Activated CD8-positive, alpha-beta memory T cell treated with anti-CD3 and anti-CD28 coated beads, Interleukin-2, amount 50 U/mL, for 1 hour (primary cell): ENCODE measurements around the gene CLCN1.

ENCODE experiments used
- DNase-seq: peaks from one replicate; pipeline ENCODE4 v3.0.0-alpha.2; 2020; ENCODE audit errors: extremely low read depth

CLCN1 gene

DNA sequence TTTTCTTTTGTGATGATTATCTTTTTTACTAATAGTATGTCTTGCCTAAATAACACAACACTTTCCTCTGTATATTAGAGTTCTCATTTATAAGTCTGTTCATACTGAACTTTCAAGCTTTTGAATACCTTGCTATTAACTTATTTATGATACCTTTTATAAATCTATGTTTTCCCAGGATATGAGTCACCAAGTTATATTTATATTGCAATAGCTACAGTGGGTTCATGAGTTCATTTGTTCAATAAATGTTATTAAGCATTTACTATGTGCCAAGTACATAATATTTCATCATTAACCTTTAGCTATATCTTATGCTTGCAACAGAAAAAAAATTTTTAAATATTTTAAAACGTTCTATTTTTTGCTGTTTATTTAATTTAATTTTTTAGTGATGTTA lies 18.3 kb downstream of the CLCN1 start:
- DNase-seq, result no peak

GRCh38 chr7:143337216-143337615 lies 21.3 kb downstream of the CLCN1 start:
- DNase-seq, result no peak

- no peak for DNase-seq
Observed at GRCh38 chr7:143341842-143342241, 25.9 kb downstream of the CLCN1 start.

GRCh38 chr7:143343596-143343995 lies 27.7 kb downstream of the CLCN1 start:
- DNase-seq, result no peak

GRCh38 chr7:143345428-143345900 lies 29.6 kb downstream of the CLCN1 start:
- peak; percentile 13 for DNase-seq

DNA sequence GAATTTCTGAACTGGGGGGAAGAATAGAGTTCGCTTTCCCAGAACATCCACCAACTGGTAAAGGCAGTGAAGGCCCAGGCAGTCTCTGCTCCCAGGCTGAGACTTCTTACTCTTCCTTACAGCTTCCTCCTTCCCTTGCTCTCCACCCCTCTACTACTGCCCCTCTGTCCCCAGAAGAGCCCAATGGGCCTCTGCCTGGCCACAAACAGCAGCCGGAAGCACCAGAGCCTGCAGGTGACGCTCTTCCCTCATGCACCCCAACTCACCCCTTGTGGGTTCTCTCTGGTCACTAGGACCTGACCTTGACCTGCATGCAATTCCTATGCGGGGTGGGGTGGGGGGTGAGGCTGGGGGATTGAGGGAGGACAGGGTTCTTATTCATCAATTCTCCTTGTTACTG lies 30.1 kb downstream of the CLCN1 start:
- DNase-seq, result no peak

DNA sequence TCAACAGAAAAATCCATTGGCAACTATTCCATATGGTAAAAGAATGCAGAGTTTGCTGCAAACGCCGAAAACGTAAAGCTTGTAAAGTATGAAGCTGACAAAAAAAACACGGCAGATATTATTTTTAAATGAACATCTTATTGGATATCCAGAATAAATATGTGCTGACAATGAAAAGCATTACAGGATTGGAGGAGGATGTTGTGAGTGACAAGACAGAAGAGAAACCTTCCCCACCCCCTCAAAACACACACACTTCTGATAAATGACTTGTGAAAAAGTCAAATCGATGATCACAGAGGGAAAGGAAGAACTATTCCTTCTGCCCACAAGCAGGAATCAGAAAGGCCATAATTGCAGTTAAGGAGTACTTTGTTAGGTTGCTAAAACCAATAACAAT lies 32.0 kb downstream of the CLCN1 start:
- DNase-seq, result no peak

DNA sequence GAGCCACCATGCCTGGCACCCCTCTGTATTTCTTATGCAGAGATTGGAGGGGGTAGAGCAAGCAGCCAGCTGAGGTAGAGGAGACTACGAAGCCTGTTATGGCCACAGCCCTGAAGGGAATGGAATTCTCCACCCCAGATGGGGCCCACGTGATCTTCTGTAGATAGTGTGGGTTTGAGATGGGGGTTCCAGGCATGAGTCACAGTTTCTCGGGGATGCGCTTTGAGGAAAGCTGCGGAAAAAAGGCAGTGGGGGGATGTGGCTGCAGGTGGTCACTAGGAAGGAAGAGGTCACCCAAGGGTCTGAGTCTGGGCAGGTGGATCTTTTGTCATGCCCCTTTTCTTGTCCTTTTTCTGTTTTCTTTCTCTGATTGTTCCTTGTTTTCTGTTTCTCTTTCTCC lies 35.1 kb downstream of the CLCN1 start:
- DNase-seq, result no peak

DNA sequence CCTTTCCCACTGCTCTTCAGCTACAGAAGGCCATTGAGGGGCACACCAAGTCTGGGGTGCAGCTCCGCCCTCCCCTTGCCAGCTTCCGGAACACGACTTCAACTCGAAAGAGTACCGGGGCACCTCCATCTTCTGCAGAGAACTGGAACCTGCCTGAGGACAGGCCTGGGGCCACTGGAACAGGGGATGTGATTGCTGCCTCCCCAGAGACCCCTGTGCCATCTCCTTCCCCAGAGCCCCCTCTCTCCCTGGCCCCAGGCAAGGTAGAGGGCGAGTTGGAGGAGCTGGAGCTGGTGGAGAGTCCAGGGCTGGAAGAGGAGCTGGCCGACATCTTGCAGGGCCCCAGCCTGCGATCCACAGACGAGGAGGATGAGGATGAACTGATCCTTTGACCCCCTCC lies 35.7 kb downstream of the CLCN1 start:
- DNase-seq, result no peak

GRCh38 chr7:143352531-143353002 lies 36.7 kb downstream of the CLCN1 start:
- DNase-seq, result no peak

GRCh38 chr7:143354376-143354775 lies 38.5 kb downstream of the CLCN1 start:
- DNase-seq, result no peak

DNA sequence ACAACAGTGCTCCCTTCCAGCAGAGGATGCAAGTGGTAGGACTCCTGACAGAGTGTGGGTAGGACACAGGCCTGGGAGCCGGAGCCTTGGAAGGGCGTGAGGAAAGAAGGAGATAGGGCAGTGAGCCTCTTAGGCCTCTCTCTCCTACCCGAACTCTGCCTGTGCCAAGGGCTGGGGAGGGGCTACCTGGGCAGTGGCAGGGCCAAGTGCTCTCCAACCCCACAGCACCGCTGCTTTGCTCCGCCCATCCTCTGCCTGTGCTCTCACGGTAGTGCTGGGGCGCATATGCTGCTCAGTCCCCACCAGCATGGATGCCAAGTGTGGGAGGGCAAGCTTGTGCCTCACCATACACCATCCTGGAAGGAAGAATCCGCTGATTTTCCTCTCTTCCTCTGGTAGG lies 39.1 kb downstream of the CLCN1 start:
- no peak for DNase-seq

GRCh38 chr7:143355450-143356385 lies 39.8 kb downstream of the CLCN1 start:
- no peak for DNase-seq

DNA sequence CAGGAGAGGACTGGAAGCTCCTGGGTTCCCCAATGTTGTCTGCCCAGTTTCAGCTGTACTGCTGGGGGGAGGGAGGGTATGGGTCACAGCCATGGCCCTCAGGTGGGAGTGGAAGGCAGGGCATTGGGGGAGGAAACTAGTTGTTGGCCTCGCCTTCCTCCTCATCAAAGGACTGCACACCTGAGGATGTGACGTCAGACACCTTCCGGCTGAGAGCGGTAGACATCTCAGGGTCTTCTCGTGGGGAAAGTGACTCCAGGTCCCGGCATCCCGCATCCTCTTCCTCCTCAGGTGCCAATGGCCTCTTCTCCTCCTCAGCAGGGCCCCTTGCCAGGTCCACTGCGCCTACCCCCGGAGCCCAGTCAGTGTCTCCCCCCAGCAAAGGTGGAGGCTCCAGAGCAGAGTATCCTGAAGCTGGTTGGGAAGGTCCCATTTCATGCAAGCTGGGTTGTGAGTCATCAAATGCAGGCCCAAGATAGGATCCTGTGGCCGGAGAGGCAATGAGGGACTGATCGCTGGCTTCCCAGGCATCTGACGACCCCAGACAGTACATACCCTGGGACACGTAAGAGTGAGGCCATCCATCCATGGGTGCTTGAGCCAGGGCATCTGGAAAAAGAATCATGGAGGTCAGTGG lies 40.6 kb downstream of the CLCN1 start:
- DNase-seq, result no peak

- no peak for DNase-seq
Observed at GRCh38 chr7:143358626-143359025, 42.7 kb downstream of the CLCN1 start.

- no peak for DNase-seq
Observed at GRCh38 chr7:143359771-143360353, 44.0 kb downstream of the CLCN1 start.

DNA sequence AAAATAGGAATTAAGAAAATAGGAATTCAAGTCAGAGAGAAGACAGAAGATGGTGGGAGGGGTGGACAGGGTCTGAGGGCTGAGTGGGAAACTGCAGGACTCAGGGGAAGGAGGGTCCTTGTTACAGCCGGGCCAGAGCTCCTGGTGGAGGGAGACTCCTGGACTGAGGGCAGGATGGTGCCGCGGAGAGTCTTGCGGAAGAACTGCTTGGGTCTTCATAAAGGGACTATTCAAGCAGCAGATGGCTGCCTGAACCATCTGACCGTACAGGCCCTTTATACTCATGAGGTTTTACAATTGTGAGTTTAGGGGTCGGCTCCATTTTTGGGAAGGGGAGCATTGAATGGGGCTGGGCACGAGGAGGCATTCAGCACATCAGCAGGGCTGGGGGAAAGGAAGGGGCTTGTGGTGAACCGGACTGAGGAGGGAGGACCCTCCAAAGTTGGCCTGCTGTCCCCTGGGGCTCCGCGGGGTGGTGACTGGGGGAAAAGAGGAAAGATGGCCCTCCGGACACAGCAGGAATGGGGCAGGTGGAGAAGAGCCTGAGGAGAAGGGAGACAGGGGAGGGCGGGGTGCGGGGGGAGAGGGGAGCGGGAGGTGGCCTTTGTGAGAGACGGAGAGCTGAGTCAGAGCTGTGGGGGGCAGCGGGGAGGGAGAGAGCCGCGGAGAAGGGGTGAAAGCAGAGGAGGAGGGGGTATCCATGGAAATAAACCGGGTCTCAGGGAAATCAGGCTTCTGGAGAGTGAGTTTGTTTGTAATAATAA lies 45.1 kb downstream of the CLCN1 start:
- DNase-seq, result no peak

DNA sequence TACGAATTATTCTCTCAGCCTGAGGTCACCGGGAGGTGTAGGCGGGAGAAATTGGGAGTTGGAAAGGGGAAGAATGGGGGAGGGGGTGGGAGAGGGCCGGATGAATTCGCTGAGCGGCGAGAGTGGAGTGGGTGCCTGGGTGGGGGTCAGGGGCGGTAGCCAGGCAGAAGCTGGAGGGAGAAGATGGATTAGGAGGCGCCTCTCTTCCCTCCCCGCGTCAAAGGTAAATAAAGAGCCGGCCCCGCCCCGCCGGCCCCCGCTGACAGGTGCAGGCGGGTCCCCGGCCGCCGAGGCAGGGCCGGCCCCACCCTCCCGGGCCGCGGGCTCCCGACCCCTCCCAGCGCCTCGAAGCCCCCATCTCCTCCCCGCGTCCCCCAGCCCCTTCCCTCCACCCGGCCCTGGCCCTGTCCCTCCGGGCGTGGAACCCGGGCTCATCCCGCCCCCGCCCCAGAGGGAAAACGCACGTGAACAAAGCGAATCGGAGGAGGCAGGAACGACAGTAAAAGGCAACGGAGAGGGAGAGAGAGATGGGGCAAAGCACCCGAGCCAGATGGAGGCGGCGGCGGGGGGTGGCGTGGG lies 45.7 kb downstream of the CLCN1 start:
- no peak for DNase-seq

DNA sequence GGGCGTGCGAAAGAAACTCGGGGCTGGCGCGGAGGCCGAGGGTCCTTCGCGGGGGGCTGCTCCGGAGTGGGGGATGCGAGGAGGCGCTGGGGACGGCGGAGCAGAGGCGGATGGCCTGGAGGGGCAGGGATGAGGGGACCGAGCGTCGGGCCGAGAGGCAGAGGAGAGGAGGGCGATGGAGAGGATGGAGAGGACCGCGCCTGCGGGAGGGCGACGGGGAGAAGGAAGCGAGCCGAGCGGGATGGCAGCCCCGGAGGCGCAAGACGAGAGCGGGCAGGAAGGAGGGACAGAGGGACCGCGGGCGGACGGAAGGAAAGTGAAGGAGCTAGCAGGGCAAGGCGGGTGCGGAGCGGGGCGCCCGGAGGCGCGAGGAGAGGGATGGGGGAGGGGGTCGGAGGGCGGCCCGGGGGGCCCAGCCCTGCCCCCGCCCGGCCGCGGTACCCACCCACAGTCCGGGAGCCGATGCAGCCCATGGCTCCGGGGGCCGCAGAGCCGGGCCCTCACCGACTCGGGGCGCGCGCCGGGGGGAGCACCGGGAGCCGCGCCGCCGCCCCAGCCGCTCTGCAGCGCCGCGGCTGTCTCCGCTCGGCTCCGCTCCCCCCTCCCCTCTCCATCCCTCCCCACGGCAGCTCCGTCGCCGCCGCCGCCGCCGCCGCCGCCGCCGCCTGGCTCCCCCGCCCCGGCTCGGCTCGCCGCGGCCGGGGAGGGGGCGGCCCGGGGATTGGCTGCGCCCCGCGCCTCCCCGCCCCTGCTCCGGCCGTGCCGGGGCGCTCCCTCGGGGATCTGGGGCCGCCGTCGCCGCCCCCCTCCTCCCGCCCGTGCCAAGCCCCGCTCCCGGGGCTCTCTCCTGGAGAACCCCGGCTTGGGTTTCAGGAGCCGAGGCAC lies 46.5 kb downstream of the CLCN1 start, which contains the start of gene FAM131B:
Gene FAM131B (minus strand): TSS at position 583 of the 885 bp plus-strand sequence. CDS start 110 bp downstream, at position 473.
- DNase-seq, result no peak
